ENCODE results near the gene DUSP28. TPM values are rescaled to one million over a fixed set of nuclear protein-coding genes. Genes with fewer than 3 reads are reported as not detected.

The DUSP28 gene
- total and polyA plus RNA-seq, 9 donors = 2.7 to 9.9 (median 4.3) TPM

- Histone ChIP-seq H3K27ac (no peak overlapping the region), H3K4me3 (no peak overlapping the region), H3K36me3 (no peaks in the 10 kb centered on the region), H3K27me3 (no peaks in the 10 kb centered on the region), H3K4me1 (ENCODE audit: insufficient read depth) (no peaks in the 10 kb centered on the region), H3K9me3 (no peaks in the 10 kb centered on the region)
- intact Hi-C loops (cut with DNase I) = loop anchor here in 1 of 4 donors (10.0 kb wide), 1 partner anchor 107 kb away; no protein-coding TSS in a partner anchor
- 91 to 96% (median 96%) methylated on average over 10 of the region's 10 CpGs for WGBS, 3 donors
- DNase-seq = peak in 2 of 5 donors; percentile 9 to 11
- TF ChIP-seq POLR2A (IDR thresholded peaks at IDR 0.05) (no peak), CTCF (IDR thresholded peaks at IDR 0.05) (no peak), EP300 (IDR thresholded peaks at IDR 0.05) (no peak)
These were observed 51.5 kb downstream of the DUSP28 start for GRCh38 chr2:240611601-240612210.

Other genes starting within 250 kb of the DUSP28 start
- gene GPC1, start 124.7 kb upstream of the DUSP28 start, total RNA-seq = 100 to 1,000 TPM in 1 of 7 donors, 10 to 100 TPM in 6; 27.2 to 149 (median 73.3) TPM
- gene GPC1, start 124.7 kb upstream of the DUSP28 start, polyA plus RNA-seq = 10 to 100 TPM in 1 of 2 donors, 1 to 10 TPM in 1; 2.9 to 63.3 TPM
- gene ANKMY1, start 2.4 kb upstream of the DUSP28 start, total RNA-seq = 10 to 100 TPM; 13.7 to 24.2 (median 21.6) TPM
- gene ANKMY1, start 2.4 kb upstream of the DUSP28 start, polyA plus RNA-seq = 10 to 100 TPM; 11.5 to 13.8 TPM
- gene RNPEPL1, start 8.1 kb downstream of the DUSP28 start, total RNA-seq = 10 to 100 TPM; 15.1 to 25.2 (median 23.2) TPM
- gene RNPEPL1, start 8.1 kb downstream of the DUSP28 start, polyA plus RNA-seq = 10 to 100 TPM in 1 of 2 donors, 1 to 10 TPM in 1; 3.5 to 27.3 TPM
- 10 to 100 TPM; 15.5 to 34.3 (median 26.8) TPM for gene CAPN10, start 26.4 kb downstream of the DUSP28 start, total RNA-seq
- 10 to 100 TPM in 1 of 2 donors, 1 to 10 TPM in 1; 2.2 to 21.7 TPM for gene CAPN10, start 26.4 kb downstream of the DUSP28 start, polyA plus RNA-seq
- 1 to 10 TPM; 2.1 to 4.2 (median 2.5) TPM for gene GPR35, start 65.1 kb downstream of the DUSP28 start, total RNA-seq
- 1 to 10 TPM in 1 of 2 donors, under 1 TPM in 1; 0.27 to 2.2 TPM for gene GPR35, start 65.1 kb downstream of the DUSP28 start, polyA plus RNA-seq
- under 1 TPM in 2 of 7 donors, not detected in 5; 0.18 to 0.36 TPM for gene AQP12B, start 122.5 kb downstream of the DUSP28 start, total RNA-seq
- not detected for gene AQP12B, start 122.5 kb downstream of the DUSP28 start, polyA plus RNA-seq
- gene AQP12A, start 131.5 kb downstream of the DUSP28 start, total RNA-seq = not detected
- not detected for gene AQP12A, start 131.5 kb downstream of the DUSP28 start, polyA plus RNA-seq

Measured in ovary (tissue), 9 donors.